HEK293 (cell line): ENCODE data around the gene VPS51.

Experiments
- CTCF ChIA-PET: fragments of 350-600 bp; formaldehyde crosslinking; extraction: SDS; loops from one replicate; lab custom pipeline; 2021; ENCODE audit warnings: antibody characterized with exemption; lab: Yijun Ruan, JAX
- POLR2A ChIA-PET: fragments of 300-600 bp; formaldehyde crosslinking; extraction: SDS; loops from one replicate; lab custom pipeline; 2020; ENCODE audit warnings: antibody characterized with exemption, inconsistent platforms; lab: Yijun Ruan, JAX
- H3K27ac ChIP-seq: fragments of 200-500 bp; sonication (Bioruptor generic); 2 replicates; pipeline ENCODE4 v1.5.1; 2014; ENCODE audit warnings: low read depth, low read length, control low read depth, inconsistent platforms; ENCODE audit errors: extremely low read depth
- H3K36me3 ChIP-seq, 2 experiments: fragments of 200-500 bp in 1 of 2; sonication (Bioruptor generic) in 1 of 2; 1 replicate in 1 of 2; 2 replicates in 1 of 2; pipeline ENCODE4 v1.5.1; 2014 to 2017; ENCODE audit warnings: inconsistent platforms in 2 of 2, low read length in 2 of 2; ENCODE audit not compliant: control insufficient read depth in 2 of 2, insufficient read depth in 1 of 2
- H3K4me1 ChIP-seq: fragments of 200-500 bp; sonication (Bioruptor generic); 2 replicates; pipeline ENCODE4 v1.5.1; 2014; ENCODE audit warnings: mild to moderate bottlenecking, low read length, inconsistent platforms; ENCODE audit not compliant: control insufficient read depth, insufficient read depth
- H3K4me3 ChIP-seq: 2 replicates; pipeline ENCODE4 v1.5.1; 2011; ENCODE audit warnings: low read depth, mild to moderate bottlenecking, control low read depth, low read length, moderate library complexity
- H3K9me3 ChIP-seq: fragments of 200-500 bp; sonication (Bioruptor generic); 2 replicates; pipeline ENCODE4 v1.5.1; 2014; ENCODE audit warnings: low read depth, low read length, inconsistent platforms; ENCODE audit not compliant: control insufficient read depth, insufficient read depth
- ATF2 ChIP-seq: fragments of 450-650 bp; formaldehyde crosslinking; IDR thresholded peaks from 2 replicates; pipeline ENCODE4 v1.5.1; 2016; ENCODE audit warnings: missing biosample characterization, missing genetic modification characterization, low read depth
- CTCF ChIP-seq: fragments of 450-650 bp; formaldehyde crosslinking; IDR thresholded peaks from 2 replicates; pipeline ENCODE4 v1.5.1; 2016; ENCODE audit warnings: missing biosample characterization, missing genetic modification characterization
- GLI4 ChIP-seq: fragments of 450-650 bp; formaldehyde crosslinking; IDR thresholded peaks from 2 replicates; pipeline ENCODE4 v1.5.1; 2016; ENCODE audit warnings: missing biosample characterization, missing genetic modification characterization
- MYNN ChIP-seq: fragments of 450-650 bp; formaldehyde crosslinking; IDR thresholded peaks from 2 replicates; pipeline ENCODE4 v1.5.1; 2016; ENCODE audit warnings: missing biosample characterization, missing genetic modification characterization, borderline replicate concordance
- OSR2 ChIP-seq: fragments of 450-650 bp; formaldehyde crosslinking; IDR thresholded peaks from 2 replicates; pipeline ENCODE4 v1.5.1; 2016; ENCODE audit warnings: missing biosample characterization, missing genetic modification characterization
- OVOL3 ChIP-seq: fragments of 450-650 bp; formaldehyde crosslinking; IDR thresholded peaks from 2 replicates; pipeline ENCODE4 v1.5.1; 2016; ENCODE audit warnings: missing biosample characterization, missing genetic modification characterization
- PBX3 ChIP-seq: sonication (generic); formaldehyde crosslinking; IDR thresholded peaks from 2 replicates; pipeline ENCODE4 v1.8.1; 2022; ENCODE audit warnings: mild to moderate bottlenecking, moderate library complexity, missing genetic modification reagents
- SP2 ChIP-seq: fragments of 450-650 bp; formaldehyde crosslinking; IDR thresholded peaks from 2 replicates; pipeline ENCODE4 v1.5.1; 2016; ENCODE audit warnings: missing biosample characterization, missing genetic modification characterization
- SP3 ChIP-seq: fragments of 450-650 bp; formaldehyde crosslinking; IDR thresholded peaks from 2 replicates; pipeline ENCODE4 v1.5.1; 2016; ENCODE audit warnings: missing biosample characterization, missing genetic modification characterization
- ZBTB8A ChIP-seq: fragments of 450-650 bp; formaldehyde crosslinking; IDR thresholded peaks from 2 replicates; pipeline ENCODE4 v1.5.1; 2016; ENCODE audit warnings: missing biosample characterization, missing genetic modification characterization
- ZNF211 ChIP-seq: fragments of 450-650 bp; formaldehyde crosslinking; IDR thresholded peaks from 2 replicates; pipeline ENCODE4 v1.5.1; 2016; ENCODE audit warnings: low read depth, missing biosample characterization, missing genetic modification characterization
- ZNF529 ChIP-seq: fragments of 450-650 bp; formaldehyde crosslinking; IDR thresholded peaks from 2 replicates; pipeline ENCODE4 v1.5.1; 2017; ENCODE audit warnings: missing genetic modification characterization, missing biosample characterization; ENCODE audit not compliant: insufficient replicate concordance
- ZNF549 ChIP-seq: fragments of 450-650 bp; IDR thresholded peaks from 2 replicates; pipeline ENCODE4 v1.5.1; 2018; ENCODE audit warnings: missing biosample characterization, missing genetic modification characterization, mild to moderate bottlenecking, inconsistent platforms, moderate library complexity
- ZNF785 ChIP-seq: fragments of 450-650 bp; formaldehyde crosslinking; IDR thresholded peaks from 2 replicates; pipeline ENCODE4 v1.5.1; 2016; ENCODE audit warnings: missing biosample characterization, missing genetic modification characterization
- ZNF843 ChIP-seq: fragments of 450-650 bp; formaldehyde crosslinking; IDR thresholded peaks from 2 replicates; pipeline ENCODE4 v1.5.1; 2016; ENCODE audit warnings: missing biosample characterization, missing genetic modification characterization
- ZXDB ChIP-seq: fragments of 450-650 bp; formaldehyde crosslinking; IDR thresholded peaks from 2 replicates; pipeline ENCODE4 v1.5.1; 2016; ENCODE audit warnings: missing biosample characterization, missing genetic modification characterization
- TF ChIP-seq, protein P1 (sequence below): fragments of 450-650 bp; formaldehyde crosslinking; IDR thresholded peaks from 2 replicates; pipeline ENCODE4 v1.5.1; 2016; ENCODE audit warnings: missing biosample characterization, missing genetic modification characterization
- TF ChIP-seq, protein P2 (sequence below): fragments of 450-650 bp; formaldehyde crosslinking; IDR thresholded peaks from 2 replicates; pipeline ENCODE4 v1.5.1; 2016; ENCODE audit warnings: missing biosample characterization, missing genetic modification characterization, borderline replicate concordance
- TF ChIP-seq, protein P3 (sequence below): fragments of 450-650 bp; formaldehyde crosslinking; IDR thresholded peaks from 2 replicates; pipeline ENCODE4 v1.5.1; 2016; ENCODE audit warnings: missing biosample characterization, missing genetic modification characterization

VPS51 gene

GRCh38 chr11:65069217-65069616, 26.8 kb upstream of the VPS51 start (continued):
- TF ChIP-seq CTCF (tag by site-specific recombination) = no peak
- TF ChIP-seq, protein P1, sequence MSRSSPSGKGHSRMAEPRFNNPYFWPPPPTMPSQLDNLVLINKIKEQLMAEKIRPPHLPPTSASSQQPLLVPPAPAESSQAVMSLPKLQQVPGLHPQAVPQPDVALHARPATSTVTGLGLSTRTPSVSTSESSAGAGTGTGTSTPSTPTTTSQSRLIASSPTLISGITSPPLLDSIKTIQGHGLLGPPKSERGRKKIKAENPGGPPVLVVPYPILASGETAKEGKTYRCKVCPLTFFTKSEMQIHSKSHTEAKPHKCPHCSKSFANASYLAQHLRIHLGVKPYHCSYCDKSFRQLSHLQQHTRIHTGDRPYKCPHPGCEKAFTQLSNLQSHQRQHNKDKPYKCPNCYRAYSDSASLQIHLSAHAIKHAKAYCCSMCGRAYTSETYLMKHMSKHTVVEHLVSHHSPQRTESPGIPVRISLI = no peak
- TF ChIP-seq, protein P2, sequence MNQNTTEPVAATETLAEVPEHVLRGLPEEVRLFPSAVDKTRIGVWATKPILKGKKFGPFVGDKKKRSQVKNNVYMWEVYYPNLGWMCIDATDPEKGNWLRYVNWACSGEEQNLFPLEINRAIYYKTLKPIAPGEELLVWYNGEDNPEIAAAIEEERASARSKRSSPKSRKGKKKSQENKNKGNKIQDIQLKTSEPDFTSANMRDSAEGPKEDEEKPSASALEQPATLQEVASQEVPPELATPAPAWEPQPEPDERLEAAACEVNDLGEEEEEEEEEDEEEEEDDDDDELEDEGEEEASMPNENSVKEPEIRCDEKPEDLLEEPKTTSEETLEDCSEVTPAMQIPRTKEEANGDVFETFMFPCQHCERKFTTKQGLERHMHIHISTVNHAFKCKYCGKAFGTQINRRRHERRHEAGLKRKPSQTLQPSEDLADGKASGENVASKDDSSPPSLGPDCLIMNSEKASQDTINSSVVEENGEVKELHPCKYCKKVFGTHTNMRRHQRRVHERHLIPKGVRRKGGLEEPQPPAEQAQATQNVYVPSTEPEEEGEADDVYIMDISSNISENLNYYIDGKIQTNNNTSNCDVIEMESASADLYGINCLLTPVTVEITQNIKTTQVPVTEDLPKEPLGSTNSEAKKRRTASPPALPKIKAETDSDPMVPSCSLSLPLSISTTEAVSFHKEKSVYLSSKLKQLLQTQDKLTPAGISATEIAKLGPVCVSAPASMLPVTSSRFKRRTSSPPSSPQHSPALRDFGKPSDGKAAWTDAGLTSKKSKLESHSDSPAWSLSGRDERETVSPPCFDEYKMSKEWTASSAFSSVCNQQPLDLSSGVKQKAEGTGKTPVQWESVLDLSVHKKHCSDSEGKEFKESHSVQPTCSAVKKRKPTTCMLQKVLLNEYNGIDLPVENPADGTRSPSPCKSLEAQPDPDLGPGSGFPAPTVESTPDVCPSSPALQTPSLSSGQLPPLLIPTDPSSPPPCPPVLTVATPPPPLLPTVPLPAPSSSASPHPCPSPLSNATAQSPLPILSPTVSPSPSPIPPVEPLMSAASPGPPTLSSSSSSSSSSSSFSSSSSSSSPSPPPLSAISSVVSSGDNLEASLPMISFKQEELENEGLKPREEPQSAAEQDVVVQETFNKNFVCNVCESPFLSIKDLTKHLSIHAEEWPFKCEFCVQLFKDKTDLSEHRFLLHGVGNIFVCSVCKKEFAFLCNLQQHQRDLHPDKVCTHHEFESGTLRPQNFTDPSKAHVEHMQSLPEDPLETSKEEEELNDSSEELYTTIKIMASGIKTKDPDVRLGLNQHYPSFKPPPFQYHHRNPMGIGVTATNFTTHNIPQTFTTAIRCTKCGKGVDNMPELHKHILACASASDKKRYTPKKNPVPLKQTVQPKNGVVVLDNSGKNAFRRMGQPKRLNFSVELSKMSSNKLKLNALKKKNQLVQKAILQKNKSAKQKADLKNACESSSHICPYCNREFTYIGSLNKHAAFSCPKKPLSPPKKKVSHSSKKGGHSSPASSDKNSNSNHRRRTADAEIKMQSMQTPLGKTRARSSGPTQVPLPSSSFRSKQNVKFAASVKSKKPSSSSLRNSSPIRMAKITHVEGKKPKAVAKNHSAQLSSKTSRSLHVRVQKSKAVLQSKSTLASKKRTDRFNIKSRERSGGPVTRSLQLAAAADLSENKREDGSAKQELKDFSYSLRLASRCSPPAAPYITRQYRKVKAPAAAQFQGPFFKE (tag by site-specific recombination) = no peak
- TF ChIP-seq GLI4 (tag by site-specific recombination) = no peak
- no peak for TF ChIP-seq OVOL3 (tag by site-specific recombination)
- no peak for TF ChIP-seq PBX3 (CRISPR knock-in tag)
- TF ChIP-seq ZNF529 (tag by site-specific recombination) = no peak
- TF ChIP-seq ZXDB (tag by site-specific recombination) = no peak
- TF ChIP-seq ZNF549 (tag by site-specific recombination) = no peak

- H3K4me1 ChIP-seq = no peaks in the 10 kb centered on the region
- H3K9me3 ChIP-seq = no peaks in the 10 kb centered on the region
- peaks cover 0 to 15% of the 10 kb centered on the region in 2 experiments; a peak in 2 of 3 replicates for H3K36me3 ChIP-seq
- no peak overlapping the region for H3K27ac ChIP-seq
- TF ChIP-seq ZNF843 (tag by site-specific recombination) (no peak), OSR2 (tag by site-specific recombination) (no peak), SP3 (tag by site-specific recombination) (no peak), ZNF211 (no peak), ZBTB8A (tag by site-specific recombination) (no peak), ATF2 (tag by site-specific recombination) (no peak), ZNF785 (tag by site-specific recombination) (no peak), MYNN (tag by site-specific recombination) (no peak), SP2 (tag by site-specific recombination) (no peak)
- TF ChIP-seq, protein P3, sequence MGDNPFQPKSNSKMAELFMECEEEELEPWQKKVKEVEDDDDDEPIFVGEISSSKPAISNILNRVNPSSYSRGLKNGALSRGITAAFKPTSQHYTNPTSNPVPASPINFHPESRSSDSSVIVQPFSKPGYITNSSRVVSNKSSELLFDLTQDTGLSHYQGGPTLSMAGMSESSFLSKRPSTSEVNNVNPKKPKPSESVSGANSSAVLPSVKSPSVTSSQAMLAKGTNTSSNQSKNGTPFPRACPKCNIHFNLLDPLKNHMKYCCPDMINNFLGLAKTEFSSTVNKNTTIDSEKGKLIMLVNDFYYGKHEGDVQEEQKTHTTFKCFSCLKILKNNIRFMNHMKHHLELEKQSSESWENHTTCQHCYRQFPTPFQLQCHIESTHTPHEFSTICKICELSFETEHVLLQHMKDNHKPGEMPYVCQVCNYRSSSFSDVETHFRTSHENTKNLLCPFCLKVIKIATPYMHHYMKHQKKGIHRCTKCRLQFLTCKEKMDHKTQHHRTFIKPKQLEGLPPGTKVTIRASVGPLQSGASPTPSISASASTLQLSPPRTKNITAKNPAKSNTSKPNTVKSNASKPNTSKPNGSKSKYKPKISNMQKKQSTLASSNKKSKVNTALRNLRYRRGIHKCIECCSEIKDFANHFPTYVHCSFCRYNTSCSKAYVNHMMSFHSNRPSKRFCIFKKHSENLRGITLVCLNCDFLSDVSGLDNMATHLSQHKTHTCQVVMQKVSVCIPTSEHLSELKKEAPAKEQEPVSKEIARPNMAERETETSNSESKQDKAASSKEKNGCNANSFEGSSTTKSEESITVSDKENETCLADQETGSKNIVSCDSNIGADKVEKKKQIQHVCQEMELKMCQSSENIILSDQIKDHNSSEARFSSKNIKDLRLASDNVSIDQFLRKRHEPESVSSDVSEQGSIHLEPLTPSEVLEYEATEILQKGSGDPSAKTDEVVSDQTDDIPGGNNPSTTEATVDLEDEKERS (tag by site-specific recombination) = no peak
- ChIA-PET CTCF (interaction anchor here (0.6 to 0.8 kb wide), 2 partner anchors 15 to 30 kb away, joined by 3 to 5 read pairs; no protein-coding TSS in a partner anchor), POLR2A (interaction anchor here (0.8 to 1.3 kb wide), 3 partner anchors 11 to 22 kb away, joined by 4 to 5 read pairs (median 4); no protein-coding TSS in a partner anchor)
- H3K4me3 ChIP-seq = no peak overlapping the region
These were observed 23.9 kb upstream of the VPS51 start for GRCh38 chr11:65071907-65072630.
